ENCODE measurements around the gene ZFAND2A.
"Not testable (repeated sequence)": the region's sequence is repeated elsewhere in the genome, so short reads cannot be mapped to it uniquely, and the experiment has no call there.

The ZFAND2A gene

DNA sequence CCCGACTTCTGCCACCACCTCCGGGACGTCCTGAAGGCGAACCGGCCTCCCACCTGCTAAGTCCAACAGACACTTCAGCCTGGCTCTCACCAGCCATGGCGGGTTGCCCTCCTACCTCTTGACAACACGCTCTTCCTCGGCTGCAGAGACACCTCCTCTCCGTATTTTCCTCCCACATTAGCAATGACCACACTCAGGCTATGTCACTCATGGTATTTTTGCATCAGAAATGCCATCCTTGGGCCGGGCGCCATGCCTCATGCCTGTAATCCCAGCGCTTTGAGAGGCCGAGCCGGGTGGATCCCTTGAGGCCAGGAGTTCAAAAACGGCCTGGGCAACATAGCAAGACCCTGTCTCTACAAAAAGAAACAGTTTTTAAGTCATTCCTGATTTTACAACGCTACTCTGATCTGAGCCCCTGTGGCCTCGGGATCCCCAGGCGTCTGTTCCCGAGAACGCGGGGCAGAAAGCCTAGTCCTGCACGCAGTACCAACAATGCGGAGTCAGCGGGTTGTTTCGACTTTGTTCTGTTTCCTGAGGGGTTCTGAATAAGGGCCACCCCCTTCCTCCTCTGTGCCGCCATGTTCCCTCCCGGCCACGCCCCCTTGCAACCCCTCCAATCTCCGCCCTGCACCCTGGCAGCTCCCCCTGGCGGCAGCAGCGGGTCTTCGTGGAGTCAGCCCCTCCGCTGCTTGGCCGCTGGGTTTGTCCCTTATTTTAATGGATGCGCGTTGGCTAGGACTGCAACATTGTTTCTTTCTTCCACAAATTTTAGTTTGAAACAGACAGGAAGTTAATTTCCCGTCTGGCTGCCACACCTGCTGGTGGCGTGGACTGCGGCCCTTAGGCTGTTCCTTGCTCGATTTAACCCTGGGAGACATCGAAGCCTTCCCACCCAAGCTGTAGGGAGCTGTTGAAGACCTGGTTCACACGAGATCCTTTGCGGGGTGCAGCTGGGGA, 9.7 kb upstream of the ZFAND2A start:
- TF ChIP-seq, protein P1, sequence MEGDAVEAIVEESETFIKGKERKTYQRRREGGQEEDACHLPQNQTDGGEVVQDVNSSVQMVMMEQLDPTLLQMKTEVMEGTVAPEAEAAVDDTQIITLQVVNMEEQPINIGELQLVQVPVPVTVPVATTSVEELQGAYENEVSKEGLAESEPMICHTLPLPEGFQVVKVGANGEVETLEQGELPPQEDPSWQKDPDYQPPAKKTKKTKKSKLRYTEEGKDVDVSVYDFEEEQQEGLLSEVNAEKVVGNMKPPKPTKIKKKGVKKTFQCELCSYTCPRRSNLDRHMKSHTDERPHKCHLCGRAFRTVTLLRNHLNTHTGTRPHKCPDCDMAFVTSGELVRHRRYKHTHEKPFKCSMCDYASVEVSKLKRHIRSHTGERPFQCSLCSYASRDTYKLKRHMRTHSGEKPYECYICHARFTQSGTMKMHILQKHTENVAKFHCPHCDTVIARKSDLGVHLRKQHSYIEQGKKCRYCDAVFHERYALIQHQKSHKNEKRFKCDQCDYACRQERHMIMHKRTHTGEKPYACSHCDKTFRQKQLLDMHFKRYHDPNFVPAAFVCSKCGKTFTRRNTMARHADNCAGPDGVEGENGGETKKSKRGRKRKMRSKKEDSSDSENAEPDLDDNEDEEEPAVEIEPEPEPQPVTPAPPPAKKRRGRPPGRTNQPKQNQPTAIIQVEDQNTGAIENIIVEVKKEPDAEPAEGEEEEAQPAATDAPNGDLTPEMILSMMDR (IDR thresholded peaks at IDR 0.05; ENCODE audit: low read depth, low read length, missing control alignments): peak; percentile 75
- no peak for DNase-seq (ENCODE audit: extremely low read depth, low read depth)
- H3K4me3 ChIP-seq (replicated peaks; ENCODE audit: low read depth, low read length): no peak overlapping the region

DNA sequence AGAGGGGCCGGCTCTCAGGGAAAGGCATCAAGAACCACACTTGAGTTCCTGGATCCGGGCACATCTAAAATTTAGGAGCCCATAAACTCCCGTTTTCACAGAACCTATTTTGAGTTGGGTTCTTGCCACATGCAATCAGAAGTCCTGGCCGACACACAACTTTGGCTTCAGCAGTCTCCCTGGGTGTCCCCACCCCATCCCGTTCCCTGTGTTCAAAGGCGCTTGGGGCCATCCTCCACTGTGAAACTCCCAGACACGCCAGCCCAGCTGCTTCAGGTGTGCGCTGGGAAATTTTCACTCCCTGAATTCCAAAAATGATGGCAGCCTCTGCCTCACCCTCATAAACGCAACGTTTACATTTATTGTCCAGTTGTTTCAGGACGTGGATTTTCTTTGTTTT, 8.4 kb upstream of the ZFAND2A start:
- DNase-seq (ENCODE audit: extremely low read depth, low read depth): no peak
- no peak overlapping the region for H3K4me3 ChIP-seq (replicated peaks; ENCODE audit: low read depth, low read length)
- TF ChIP-seq, protein P1 (IDR thresholded peaks at IDR 0.05; ENCODE audit: low read depth, low read length, missing control alignments): no peak

DNA sequence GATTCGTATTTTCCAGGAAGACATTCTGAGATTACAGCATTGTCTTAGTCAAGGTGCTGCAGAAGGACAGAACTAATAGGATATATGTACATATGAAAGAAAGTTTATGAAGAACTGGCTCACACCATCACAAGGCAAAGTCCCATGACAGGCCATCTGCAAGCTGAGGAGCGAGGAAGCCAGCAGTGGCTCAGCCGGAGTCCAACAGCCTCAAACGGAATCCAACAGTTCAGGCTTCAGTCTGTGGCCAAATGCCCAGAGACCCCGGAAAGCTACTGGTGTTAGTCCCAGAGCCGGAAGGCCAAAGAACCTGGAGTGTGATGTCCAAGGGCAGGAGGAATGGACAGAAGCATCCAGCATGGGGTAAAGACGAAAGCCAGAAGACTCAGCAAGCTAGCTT, 4.4 kb upstream of the ZFAND2A start:
- DNase-seq (ENCODE audit: extremely low read depth, low read depth): no peak
- TF ChIP-seq, protein P1 (IDR thresholded peaks at IDR 0.05; ENCODE audit: low read depth, low read length, missing control alignments): no peak
- no peak overlapping the region for H3K4me3 ChIP-seq (replicated peaks; ENCODE audit: low read depth, low read length)

DNA sequence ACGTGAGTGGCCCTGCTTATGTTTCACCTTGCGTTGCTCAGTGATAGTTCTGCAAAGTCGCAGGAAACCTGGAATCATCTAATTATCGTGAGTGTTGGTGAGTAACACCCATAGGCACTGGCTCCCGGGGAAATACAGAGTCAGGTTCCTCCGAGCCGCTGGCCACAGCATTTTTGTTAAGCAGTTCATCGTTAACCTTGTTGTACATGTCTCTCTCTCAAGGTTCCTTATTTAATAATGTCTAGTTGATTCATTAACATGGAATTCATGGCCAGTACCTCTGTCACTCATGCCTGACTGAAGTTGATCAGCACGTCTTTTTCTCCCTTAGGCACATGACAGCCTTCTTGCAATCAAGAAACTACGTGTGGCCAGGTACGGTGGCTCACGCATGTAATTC, 3.1 kb upstream of the ZFAND2A start:
- no peak for DNase-seq (ENCODE audit: extremely low read depth, low read depth)
- TF ChIP-seq, protein P1 (IDR thresholded peaks at IDR 0.05; ENCODE audit: low read depth, low read length, missing control alignments): no peak
- H3K4me3 ChIP-seq (replicated peaks; ENCODE audit: low read depth, low read length): no peak overlapping the region

DNA sequence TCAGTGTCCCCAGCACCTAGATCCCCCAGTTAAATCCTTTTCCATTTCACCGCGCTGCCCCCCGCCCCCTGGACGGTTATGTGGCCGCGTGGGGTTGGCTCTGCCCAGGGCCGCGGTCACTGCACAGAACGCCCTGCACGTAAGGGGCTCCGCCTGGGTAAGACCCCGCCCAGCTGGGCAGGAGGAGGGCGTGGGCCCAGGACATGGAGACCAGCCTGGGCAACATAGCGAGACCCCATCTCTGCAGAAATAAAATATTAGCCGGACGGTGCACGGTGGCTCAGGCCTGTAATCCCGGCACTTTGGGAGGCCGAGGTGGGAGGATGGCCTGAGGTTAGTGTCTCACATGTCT, 650 bp upstream of the ZFAND2A start:
- H3K4me3 ChIP-seq (replicated peaks; ENCODE audit: low read depth, low read length): peak overlapping the region; percentile 96
- no peak for DNase-seq (ENCODE audit: extremely low read depth, low read depth)
- TF ChIP-seq, protein P1 (IDR thresholded peaks at IDR 0.05; ENCODE audit: low read depth, low read length, missing control alignments): no peak

DNA sequence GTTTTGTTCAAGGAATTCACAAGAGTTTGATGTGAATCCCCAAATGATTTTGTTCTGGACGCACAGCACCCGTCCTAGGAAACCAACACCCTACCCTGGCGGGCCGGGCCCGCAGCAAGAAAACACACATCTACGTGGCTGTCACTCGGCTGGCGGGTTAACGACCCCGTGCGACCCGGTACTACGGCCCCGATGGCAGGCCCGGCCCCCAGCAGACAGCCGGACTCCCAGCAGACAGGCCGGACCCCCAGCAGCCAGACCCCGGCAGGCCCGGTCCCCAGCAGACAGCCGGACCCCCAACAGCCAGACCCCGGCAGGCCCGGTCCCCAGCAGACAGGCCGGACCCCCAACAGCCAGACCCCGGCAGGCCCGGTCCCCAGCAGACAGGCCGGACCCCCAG, 765 bp downstream of the ZFAND2A start:
- not testable (repeated sequence) for DNase-seq (ENCODE audit: extremely low read depth, low read depth)

DNA sequence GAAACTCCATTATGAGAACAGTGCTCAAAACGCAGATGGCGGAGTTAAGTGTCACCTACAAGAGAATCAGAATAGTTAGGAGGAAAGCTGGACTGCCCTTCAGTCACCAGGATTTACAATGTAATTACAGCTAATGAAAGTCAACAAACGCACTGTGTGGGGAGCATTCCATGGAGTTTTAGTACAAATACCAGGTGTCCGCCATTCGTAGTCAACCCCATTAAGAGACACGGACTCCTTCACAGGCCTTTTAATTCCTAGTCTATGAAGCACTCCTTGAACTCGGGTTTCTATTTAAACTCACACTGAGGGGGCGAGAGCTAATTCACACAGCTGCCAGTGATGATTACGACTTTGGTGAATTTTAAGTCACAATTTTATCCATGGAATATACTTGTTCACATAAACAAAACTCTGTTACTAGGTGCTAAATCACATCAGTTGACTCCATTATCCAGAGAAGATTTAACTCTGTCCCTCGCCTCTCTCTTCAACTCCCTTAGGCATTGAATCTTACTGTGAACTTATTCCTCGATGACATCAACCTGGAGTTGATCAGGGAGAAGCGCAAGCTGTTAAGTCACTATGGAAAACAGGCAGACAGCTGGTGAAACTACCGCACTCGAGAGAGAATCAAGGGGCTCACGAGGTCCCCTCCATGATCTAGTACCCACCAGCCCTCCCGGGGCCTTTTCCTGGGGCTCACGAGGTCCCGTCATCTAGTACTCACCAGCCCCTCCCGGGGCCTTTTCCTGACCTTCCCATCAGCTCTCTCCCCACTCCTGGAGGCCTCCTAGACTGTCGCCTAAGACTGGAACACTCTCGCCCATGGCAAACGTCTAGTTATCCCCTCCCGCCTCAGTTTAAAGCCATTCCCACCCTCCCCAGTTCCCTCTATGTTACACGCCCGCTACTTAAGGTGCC, 1.5 kb downstream of the ZFAND2A start:
- TF ChIP-seq, protein P1 (IDR thresholded peaks at IDR 0.05; ENCODE audit: low read depth, low read length, missing control alignments): no peak

More for the DNA sequence above, 765 bp downstream of the ZFAND2A start:
- H3K4me3 ChIP-seq (replicated peaks; ENCODE audit: low read depth, low read length): peak overlapping the region; percentile 96

More for the DNA sequence above, 1.5 kb downstream of the ZFAND2A start:
- no peak for DNase-seq (ENCODE audit: extremely low read depth, low read depth)
- H3K4me3 ChIP-seq (replicated peaks; ENCODE audit: low read depth, low read length): peak overlapping the region; percentile 96
